ENCODE measurements around the gene FOXB1. TPM values are rescaled to one million over a fixed set of nuclear protein-coding genes. Genes with fewer than 3 reads are reported as not detected.

Gene FOXB1
- total and polyA plus RNA-seq, 9 of the 15 experiments (the other 6 are each of a cell fraction or from before 2014, with no cell fraction given) = not detected

GRCh38 chr15:60035344-60035743, 31.2 kb downstream of the FOXB1 start:
- no peak for TF ChIP-seq HMG20B (CRISPR knock-in tag; IDR thresholded peaks at IDR 0.05)
- no peak for TF ChIP-seq YY1 (IDR thresholded peaks at IDR 0.05; ENCODE audit: borderline replicate concordance in 1 of 3, control insufficient read depth in 1 of 3, extremely low read depth in 1 of 3, insufficient read depth in 3 of 3, insufficient read length in 1 of 3, insufficient replicate concordance in 2 of 3, low read depth in 1 of 3, low read length in 2 of 3)
- no peak for TF ChIP-seq BRF1 (IDR thresholded peaks at IDR 0.05; ENCODE audit: borderline replicate concordance, extremely low read depth, insufficient read length)
- TF ChIP-seq BDP1 (IDR thresholded peaks at IDR 0.05; ENCODE audit: insufficient read depth, insufficient read length) = no peak
- no peak for TF ChIP-seq ZNF830 (CRISPR knock-in tag; IDR thresholded peaks at IDR 0.05)
- TF ChIP-seq, protein P1, sequence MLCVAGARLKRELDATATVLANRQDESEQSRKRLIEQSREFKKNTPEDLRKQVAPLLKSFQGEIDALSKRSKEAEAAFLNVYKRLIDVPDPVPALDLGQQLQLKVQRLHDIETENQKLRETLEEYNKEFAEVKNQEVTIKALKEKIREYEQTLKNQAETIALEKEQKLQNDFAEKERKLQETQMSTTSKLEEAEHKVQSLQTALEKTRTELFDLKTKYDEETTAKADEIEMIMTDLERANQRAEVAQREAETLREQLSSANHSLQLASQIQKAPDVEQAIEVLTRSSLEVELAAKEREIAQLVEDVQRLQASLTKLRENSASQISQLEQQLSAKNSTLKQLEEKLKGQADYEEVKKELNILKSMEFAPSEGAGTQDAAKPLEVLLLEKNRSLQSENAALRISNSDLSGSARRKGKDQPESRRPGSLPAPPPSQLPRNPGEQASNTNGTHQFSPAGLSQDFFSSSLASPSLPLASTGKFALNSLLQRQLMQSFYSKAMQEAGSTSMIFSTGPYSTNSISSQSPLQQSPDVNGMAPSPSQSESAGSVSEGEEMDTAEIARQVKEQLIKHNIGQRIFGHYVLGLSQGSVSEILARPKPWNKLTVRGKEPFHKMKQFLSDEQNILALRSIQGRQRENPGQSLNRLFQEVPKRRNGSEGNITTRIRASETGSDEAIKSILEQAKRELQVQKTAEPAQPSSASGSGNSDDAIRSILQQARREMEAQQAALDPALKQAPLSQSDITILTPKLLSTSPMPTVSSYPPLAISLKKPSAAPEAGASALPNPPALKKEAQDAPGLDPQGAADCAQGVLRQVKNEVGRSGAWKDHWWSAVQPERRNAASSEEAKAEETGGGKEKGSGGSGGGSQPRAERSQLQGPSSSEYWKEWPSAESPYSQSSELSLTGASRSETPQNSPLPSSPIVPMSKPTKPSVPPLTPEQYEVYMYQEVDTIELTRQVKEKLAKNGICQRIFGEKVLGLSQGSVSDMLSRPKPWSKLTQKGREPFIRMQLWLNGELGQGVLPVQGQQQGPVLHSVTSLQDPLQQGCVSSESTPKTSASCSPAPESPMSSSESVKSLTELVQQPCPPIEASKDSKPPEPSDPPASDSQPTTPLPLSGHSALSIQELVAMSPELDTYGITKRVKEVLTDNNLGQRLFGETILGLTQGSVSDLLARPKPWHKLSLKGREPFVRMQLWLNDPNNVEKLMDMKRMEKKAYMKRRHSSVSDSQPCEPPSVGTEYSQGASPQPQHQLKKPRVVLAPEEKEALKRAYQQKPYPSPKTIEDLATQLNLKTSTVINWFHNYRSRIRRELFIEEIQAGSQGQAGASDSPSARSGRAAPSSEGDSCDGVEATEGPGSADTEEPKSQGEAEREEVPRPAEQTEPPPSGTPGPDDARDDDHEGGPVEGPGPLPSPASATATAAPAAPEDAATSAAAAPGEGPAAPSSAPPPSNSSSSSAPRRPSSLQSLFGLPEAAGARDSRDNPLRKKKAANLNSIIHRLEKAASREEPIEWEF (CRISPR knock-in tag; IDR thresholded peaks at IDR 0.05) = no peak
- ATAC-seq (no peak), DNase-seq (ENCODE audit: extremely low read depth in 1 of 4, low spot score in 3 of 4) (no peak), FAIRE-seq (no peak)
- Histone ChIP-seq H3K4me3 (no peak overlapping the region), H3K27me3 (ENCODE audit: control insufficient read depth in 2 of 2, insufficient read depth in 2 of 2, low read length in 2 of 2) (peaks cover 0 to 7% of the 10 kb centered on the region in 2 experiments; a peak in 2 of 5 replicates), H3K27ac (ENCODE audit: extremely low read depth, low read depth, low read length) (no peak overlapping the region), H3K9me3 (replicated peaks; ENCODE audit: control insufficient read depth, insufficient read depth, low read depth, low read length) (no peaks in the 10 kb centered on the region), H3K4me2 (ENCODE audit: insufficient read depth, low read length) (no peak overlapping the region), H3K9me1 (ENCODE audit: control insufficient read depth, insufficient read depth, low read length) (no peaks in the 10 kb centered on the region), H3K79me2 (ENCODE audit: control insufficient read depth, insufficient read depth, low read length) (no peaks in the 10 kb centered on the region), H3K4me1 (replicated peaks in 1 of 2; ENCODE audit: control insufficient read depth in 2 of 2, insufficient read depth in 2 of 2, low read length in 2 of 2) (no peaks in the 10 kb centered on the region), H3K9ac (ENCODE audit: insufficient read depth in 1 of 2, low read depth in 2 of 2, low read length in 2 of 2) (no peak overlapping the region), H3K36me3 (ENCODE audit: control insufficient read depth, insufficient read depth, low read length) (no peaks in the 10 kb centered on the region), H4K20me1 (replicated peaks; ENCODE audit: control insufficient read depth, insufficient read depth, low read length) (no peaks in the 10 kb centered on the region), H2AFZ (ENCODE audit: low read depth, low read length) (no peak overlapping the region)
- ChIA-PET POLR2A (no interaction called here), CTCF (ENCODE audit: low intra/inter-chr PET ratio) (no interaction called here)
- no TSS peak for BruUV-seq (replicated peaks)
- WGBS (ENCODE audit: insufficient coverage, low coverage, missing lambda C conversion rate) = 1% methylated on average over 3 of the region's 3 CpGs
- intact Hi-C loops (cut with micrococcal nuclease) (no loop called here), in situ Hi-C loops (cut with MboI) (no loop called here)
